Measurements from ENCODE around the gene SIRPG.

- TF ChIP-seq CTCF (IDR thresholded peaks at IDR 0.05) = no peak
- TF ChIP-seq POLR2AphosphoS5 (IDR thresholded peaks at IDR 0.05) = no peak
Observed at GRCh38 chr20:1666802-1667201, 9.2 kb upstream of the SIRPG start.

Measured in prostate gland (tissue), 2 donors.